HepG2 (cell line): Measurements from ENCODE around the gene TOPBP1. TPM values are rescaled to one million over a fixed set of nuclear protein-coding genes. Genes with fewer than 3 reads are reported as not detected.

Experiments
- ELF3 ChIP-seq: IDR thresholded peaks from 2 replicates; pipeline ENCODE4 v1.6.1; 2016; ENCODE audit warnings: missing genetic modification reagents, missing compliant biosample characterization
- GPN1 ChIP-seq: sonication (generic); formaldehyde crosslinking; IDR thresholded peaks from 2 replicates; pipeline ENCODE4 v1.5.1; 2020; ENCODE audit warnings: missing genetic modification reagents, borderline replicate concordance
- HDAC2 ChIP-seq: sonication (generic); formaldehyde crosslinking; IDR thresholded peaks from 2 replicates; pipeline ENCODE4 v1.4.0; 2020; ENCODE audit warnings: missing genetic modification reagents
- KIAA2018 ChIP-seq: sonication (generic); formaldehyde crosslinking; IDR thresholded peaks from 2 replicates; pipeline ENCODE4 v1.5.0; 2020; ENCODE audit warnings: mild to moderate bottlenecking, missing genetic modification reagents, borderline replicate concordance
- PHF20 ChIP-seq: sonication (generic); formaldehyde crosslinking; IDR thresholded peaks from 2 replicates; pipeline ENCODE4 v1.5.0; 2020; ENCODE audit warnings: mild to moderate bottlenecking, missing genetic modification reagents
- SKIL ChIP-seq: sonication (generic); formaldehyde crosslinking; IDR thresholded peaks from 2 replicates; pipeline ENCODE4 v1.8.0; 2022; ENCODE audit warnings: missing genetic modification reagents, mild to moderate bottlenecking, moderate library complexity, borderline replicate concordance
- ZNF136 ChIP-seq: sonication (generic); formaldehyde crosslinking; IDR thresholded peaks from 2 replicates; pipeline ENCODE4 v1.8.1; 2022; ENCODE audit warnings: low read depth, mild to moderate bottlenecking, moderate library complexity, missing genetic modification reagents
- ZNF318 ChIP-seq: sonication (generic); formaldehyde crosslinking; IDR thresholded peaks from 2 replicates; pipeline ENCODE4 v1.4.0; 2020; ENCODE audit warnings: mild to moderate bottlenecking, missing genetic modification reagents
- ZNF350 ChIP-seq: sonication (generic); formaldehyde crosslinking; IDR thresholded peaks from 2 replicates; pipeline ENCODE4 v1.4.0; 2020; ENCODE audit warnings: mild to moderate bottlenecking, low read depth, missing genetic modification reagents, borderline replicate concordance
- polyA plus RNA-seq, 8 experiments: library from polyadenylated mRNA; depleted of rRNA in 3 of 8; stranded (reverse) in 7 of 8; unstranded in 1 of 8; fragments of >200 nt; fragmentation: Illumina TruSeq in 4 of 8; extraction: Trizol in 4 of 8; gene quantifications; 2 replicates each; pipeline versions ENCODE4 v1.2.1 to v1.2.3, GENCODE V29; 2011 to 2016; ENCODE audit warnings: low read depth in 4 of 8, missing spikeins in 1 of 8, mixed read lengths in 1 of 8; ENCODE audit not compliant: insufficient read depth in 1 of 8
- total RNA-seq, 5 experiments: library from RNA; depleted of rRNA; stranded (reverse); fragments of >200 nt; fragmentation: Illumina TruSeq; extraction: Trizol; gene quantifications; 2 replicates each; pipeline ENCODE4 v1.2.3, GENCODE V29; 2016; ENCODE audit warnings: low read depth in 1 of 5

The TOPBP1 gene
- total and polyA plus RNA-seq, 2 of the 13 experiments (the other 11 are each of a cell fraction or from before 2014, with no cell fraction given) = 24.3 to 42.9 TPM

DNA sequence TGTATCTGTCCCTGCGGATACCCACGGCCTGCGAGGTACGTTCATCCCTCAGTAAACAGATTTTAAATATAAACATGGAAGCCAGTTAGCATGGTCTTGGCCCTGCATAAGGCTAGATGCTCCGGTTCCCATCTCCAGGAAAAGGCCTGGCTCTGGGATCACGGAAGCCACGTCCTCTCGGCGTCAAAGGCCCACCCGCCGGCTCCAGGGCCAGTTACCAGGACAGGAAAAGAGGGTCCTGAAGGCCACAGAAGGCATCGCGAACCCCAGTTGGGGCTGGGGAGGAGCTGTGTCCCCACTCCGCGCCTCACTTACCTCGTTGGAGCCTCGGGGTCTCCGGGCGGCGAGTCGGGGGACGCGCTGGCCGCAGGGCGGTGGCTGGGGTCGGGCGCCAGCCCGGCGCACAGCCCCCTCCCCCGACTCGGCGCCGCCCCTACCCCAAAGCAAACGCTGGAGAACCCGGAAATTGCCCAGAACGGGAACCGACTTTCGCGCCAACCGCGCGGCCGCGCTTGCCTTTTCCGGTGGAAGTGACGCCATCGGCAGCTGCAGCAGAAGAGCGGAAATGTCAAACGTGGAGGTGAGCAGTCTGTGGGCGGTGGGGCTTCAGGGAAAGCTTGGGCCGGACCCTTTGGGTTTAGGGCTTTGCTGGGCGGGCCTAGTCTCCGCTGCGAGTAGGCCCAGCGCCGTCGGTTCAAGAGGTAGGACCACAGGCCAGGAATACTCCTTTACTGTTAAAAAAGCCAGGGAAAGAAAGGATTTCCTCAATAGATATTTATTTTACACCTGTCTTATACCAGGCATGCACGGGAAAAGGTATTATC, at the start of gene TOPBP1 (continued):
- TF ChIP-seq ZNF318 (peak; percentile 51; the same call in 1 of the 2 replicates), ELF3 (CRISPR knock-in tag) (peak; percentile 95), SKIL (no peak), KIAA2018 (CRISPR knock-in tag) (no peak), ZNF350 (CRISPR knock-in tag) (no peak), HDAC2 (CRISPR knock-in tag) (peak; percentile 55; the same call in 1 of the 2 replicates), PHF20 (CRISPR knock-in tag) (peak; percentile 90), GPN1 (no peak), ZNF136 (CRISPR knock-in tag) (no peak)
